Central memory CD8-positive, alpha-beta T cell (primary cell): ENCODE results near the gene RBM41.
"Not testable (repeated sequence)": the region's sequence is repeated elsewhere in the genome, so short reads cannot be mapped to it uniquely, and the experiment has no call there.

Source experiments
- ATAC-seq: fragments of 150-1000 bp; cut with Tn5 transposase; replicated peaks from 2 replicates; pipeline ENCODE4 v1.10.0; 2022; ENCODE audit warnings: mild to moderate bottlenecking, moderate FRiP score, moderate number of reproducible peaks; ENCODE audit not compliant: poor library complexity, severe bottlenecking; ENCODE audit errors: extremely low read depth
- DNase-seq, 2 donors: peaks; one replicate each; pipeline ENCODE4 v3.0.0; 2021; ENCODE audit warnings: low spot score in 2 of 2
- H3K27ac Mint-ChIP-seq: one replicate; pipeline ENCODE4 v1.8.0; 2022; ENCODE audit warnings: low read depth, mild to moderate bottlenecking, moderate library complexity, mixed read lengths
- H3K27me3 Mint-ChIP-seq: one replicate; pipeline ENCODE4 v1.8.0; 2022; ENCODE audit warnings: mixed read lengths
- H3K36me3 Mint-ChIP-seq: one replicate; pipeline ENCODE4 v1.8.0; 2022; ENCODE audit warnings: mild to moderate bottlenecking, moderate library complexity, mixed read lengths; ENCODE audit not compliant: insufficient read depth
- H3K4me1 Mint-ChIP-seq: one replicate; pipeline ENCODE4 v1.8.0; 2022; ENCODE audit warnings: mixed read lengths
- H3K4me3 Mint-ChIP-seq: one replicate; pipeline ENCODE4 v1.8.0; 2022; ENCODE audit warnings: mild to moderate bottlenecking, moderate library complexity, mixed read lengths
- H3K9me3 Mint-ChIP-seq: one replicate; pipeline ENCODE4 v1.8.0; 2022; ENCODE audit warnings: mixed read lengths

RBM41 gene

GRCh38 chrX:107119283-107119682 is 661 bp upstream of the RBM41 start:
- Mint-ChIP-seq H3K36me3 (peaks cover 14% of the 10 kb centered on the region), H3K9me3 (no peaks in the 10 kb centered on the region), H3K4me3 (peak overlapping the region; percentile 98), H3K27me3 (no peaks in the 10 kb centered on the region), H3K27ac (peak overlapping the region; percentile 97), H3K4me1 (peaks cover 31% of the 10 kb centered on the region)
- DNase-seq = no peak
- no peak for ATAC-seq

DNA sequence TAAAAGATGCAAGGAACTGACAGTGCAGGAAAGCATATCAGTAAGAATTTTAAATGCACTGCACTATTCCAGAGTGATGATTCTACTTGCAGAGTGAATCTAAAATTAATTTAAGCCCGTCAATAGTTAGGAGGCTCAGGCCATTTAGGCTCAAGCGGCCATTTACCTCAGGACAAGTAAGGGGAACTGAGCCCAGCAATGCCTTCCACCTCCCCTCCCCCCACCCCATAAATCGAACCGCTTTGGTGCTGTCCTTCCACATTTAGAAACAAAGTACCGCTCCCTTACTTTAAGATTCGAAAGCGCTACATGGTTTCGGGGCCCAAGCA is 665 bp downstream of the RBM41 start:
- ATAC-seq (no peak), DNase-seq (no peak)
- Mint-ChIP-seq H3K27me3 (no peaks in the 10 kb centered on the region), H3K4me1 (peaks cover 41% of the 10 kb centered on the region), H3K9me3 (no peaks in the 10 kb centered on the region), H3K27ac (peak overlapping the region; percentile 97), H3K4me3 (peak overlapping the region; percentile 98), H3K36me3 (peaks cover 22% of the 10 kb centered on the region)

DNA sequence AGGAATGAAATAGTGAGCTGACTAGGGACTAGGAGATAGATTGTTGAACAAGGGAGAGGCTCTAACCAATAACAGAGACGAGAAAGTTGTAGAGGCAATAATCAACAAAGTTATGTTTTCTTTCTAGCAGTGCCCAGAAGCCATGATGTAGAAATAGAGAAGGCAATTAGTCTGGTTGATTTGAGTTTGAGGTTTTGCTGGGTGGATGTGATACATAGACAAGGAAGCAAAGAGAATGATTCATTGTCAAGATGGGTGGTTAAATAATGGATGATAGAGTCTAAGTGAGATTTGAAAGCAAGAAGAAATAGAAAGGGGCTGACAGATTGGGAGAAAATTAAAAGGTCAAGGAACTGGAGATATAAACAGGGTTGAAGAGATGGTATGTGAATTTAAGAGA is 11.2 kb downstream of the RBM41 start:
- no peak for DNase-seq
- Mint-ChIP-seq H3K4me1 (peaks cover 22% of the 10 kb centered on the region), H3K9me3 (no peaks in the 10 kb centered on the region), H3K4me3 (no peak overlapping the region), H3K27ac (peak overlapping the region; percentile 11), H3K36me3 (peaks cover 11% of the 10 kb centered on the region), H3K27me3 (no peaks in the 10 kb centered on the region)
- ATAC-seq = no peak

DNA sequence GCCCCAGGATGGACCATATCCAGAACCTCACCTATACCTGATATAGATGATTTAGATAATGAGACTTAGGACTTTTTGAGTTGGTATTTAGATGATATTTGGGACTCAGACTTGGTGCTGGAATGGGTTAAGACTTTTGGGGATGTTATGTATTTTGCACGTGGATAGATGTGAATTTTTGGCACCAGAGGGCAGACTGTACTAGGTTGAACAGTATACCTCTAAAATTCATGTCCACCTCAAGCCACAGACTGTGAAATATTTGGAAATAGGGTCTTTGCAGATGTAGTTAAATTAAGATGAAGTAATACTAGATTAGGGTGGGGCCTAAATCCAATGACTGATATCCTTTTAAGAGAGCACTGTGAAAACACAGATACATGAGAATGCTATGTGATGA is 15.6 kb downstream of the RBM41 start:
- peaks cover 29% of the 10 kb centered on the region for H3K4me1 Mint-ChIP-seq
- no peaks in the 10 kb centered on the region for H3K27me3 Mint-ChIP-seq
- DNase-seq (no peak), ATAC-seq (no peak)
- no peaks in the 10 kb centered on the region for H3K9me3 Mint-ChIP-seq
- peaks cover 17% of the 10 kb centered on the region for H3K36me3 Mint-ChIP-seq
- H3K27ac Mint-ChIP-seq = no peak overlapping the region
- H3K4me3 Mint-ChIP-seq = no peak overlapping the region

- no peak overlapping the region for H3K4me3 Mint-ChIP-seq
- peaks cover 6% of the 10 kb centered on the region for H3K9me3 Mint-ChIP-seq
- peaks cover 14% of the 10 kb centered on the region for H3K4me1 Mint-ChIP-seq
- H3K36me3 Mint-ChIP-seq = no peaks in the 10 kb centered on the region
- DNase-seq (no peak), ATAC-seq (no peak)
- no peak overlapping the region for H3K27ac Mint-ChIP-seq
- no peaks in the 10 kb centered on the region for H3K27me3 Mint-ChIP-seq
Measured at GRCh38 chrX:107076158-107076557, 42.5 kb downstream of the RBM41 start.

- not testable (repeated sequence) for H3K4me3 Mint-ChIP-seq, H3K27ac Mint-ChIP-seq, H3K36me3 Mint-ChIP-seq, ATAC-seq, H3K9me3 Mint-ChIP-seq, H3K27me3 Mint-ChIP-seq, H3K4me1 Mint-ChIP-seq, DNase-seq
Measured at GRCh38 chrX:107057731-107058130, 60.9 kb downstream of the RBM41 start.

DNA sequence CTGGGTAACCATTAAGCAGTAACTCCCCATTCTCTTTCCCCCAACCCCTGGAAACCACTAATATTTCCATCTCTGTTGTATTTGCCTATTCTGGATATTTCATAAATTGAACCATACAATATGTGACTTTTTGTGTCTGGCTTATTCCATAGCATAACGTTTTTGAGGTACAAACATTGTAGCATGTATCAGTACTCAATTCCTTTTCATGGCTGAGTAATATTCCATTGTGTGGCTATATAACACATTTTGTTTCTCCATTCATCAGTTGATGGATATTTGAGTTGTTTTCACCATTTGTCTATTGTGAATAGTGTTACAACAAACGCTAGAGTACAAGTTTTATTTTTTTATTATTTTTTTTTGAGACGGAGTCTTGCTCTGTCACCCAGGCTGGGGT is 63.6 kb downstream of the RBM41 start:
- Mint-ChIP-seq H3K4me3 (no peak overlapping the region), H3K27ac (no peak overlapping the region), H3K4me1 (no peaks in the 10 kb centered on the region), H3K36me3 (no peaks in the 10 kb centered on the region), H3K9me3 (no peaks in the 10 kb centered on the region), H3K27me3 (peaks cover 3% of the 10 kb centered on the region)
- no peak for DNase-seq
- ATAC-seq = no peak

DNA sequence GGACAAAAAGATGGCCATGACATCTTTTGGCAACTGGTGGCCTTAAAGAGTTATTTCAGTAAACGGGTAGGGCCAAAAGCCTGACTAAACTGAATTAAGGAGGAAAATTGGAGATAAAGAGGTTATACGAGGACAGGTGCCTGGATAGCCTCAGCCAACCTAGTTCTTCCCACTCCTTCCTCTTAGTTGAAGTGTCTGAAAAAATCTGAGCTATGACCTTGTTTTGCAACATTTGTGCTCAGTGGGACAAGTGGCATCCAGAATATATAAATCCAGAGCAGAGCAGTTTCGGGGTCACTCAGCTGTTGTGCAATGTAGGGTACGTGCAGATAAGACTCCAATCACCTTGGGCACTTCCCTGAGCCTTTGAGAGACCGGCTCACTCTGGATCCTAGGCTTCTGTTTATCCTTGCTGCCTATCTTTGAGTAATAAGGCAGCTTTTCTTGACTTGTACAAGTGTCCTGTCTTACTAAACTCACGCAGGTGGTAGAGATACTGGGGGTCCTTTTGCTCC is 68.4 kb downstream of the RBM41 start:
- DNase-seq (no peak), ATAC-seq (no peak)
- no peaks in the 10 kb centered on the region for H3K4me1 Mint-ChIP-seq
- H3K9me3 Mint-ChIP-seq = no peaks in the 10 kb centered on the region
- peak overlapping the region; percentile 4 for H3K27ac Mint-ChIP-seq
- H3K36me3 Mint-ChIP-seq = peaks cover 2% of the 10 kb centered on the region
- H3K4me3 Mint-ChIP-seq = no peak overlapping the region
- H3K27me3 Mint-ChIP-seq = peaks cover 33% of the 10 kb centered on the region

GRCh38 chrX:107047622-107048021 is 71.0 kb downstream of the RBM41 start:
- DNase-seq = no peak
- no peaks in the 10 kb centered on the region for H3K4me1 Mint-ChIP-seq
- no peaks in the 10 kb centered on the region for H3K9me3 Mint-ChIP-seq
- H3K27me3 Mint-ChIP-seq = peaks cover 33% of the 10 kb centered on the region
- ATAC-seq = no peak
- H3K4me3 Mint-ChIP-seq = no peak overlapping the region
- H3K36me3 Mint-ChIP-seq = peaks cover 2% of the 10 kb centered on the region
- no peak overlapping the region for H3K27ac Mint-ChIP-seq

GRCh38 chrX:107029752-107030151 is 88.9 kb downstream of the RBM41 start:
- DNase-seq (no peak), ATAC-seq (no peak)
- no peak overlapping the region for H3K27ac Mint-ChIP-seq
- no peaks in the 10 kb centered on the region for H3K4me1 Mint-ChIP-seq
- no peak overlapping the region for H3K4me3 Mint-ChIP-seq
- H3K9me3 Mint-ChIP-seq = no peaks in the 10 kb centered on the region
- H3K36me3 Mint-ChIP-seq = no peaks in the 10 kb centered on the region
- H3K27me3 Mint-ChIP-seq = peaks cover 12% of the 10 kb centered on the region

DNA sequence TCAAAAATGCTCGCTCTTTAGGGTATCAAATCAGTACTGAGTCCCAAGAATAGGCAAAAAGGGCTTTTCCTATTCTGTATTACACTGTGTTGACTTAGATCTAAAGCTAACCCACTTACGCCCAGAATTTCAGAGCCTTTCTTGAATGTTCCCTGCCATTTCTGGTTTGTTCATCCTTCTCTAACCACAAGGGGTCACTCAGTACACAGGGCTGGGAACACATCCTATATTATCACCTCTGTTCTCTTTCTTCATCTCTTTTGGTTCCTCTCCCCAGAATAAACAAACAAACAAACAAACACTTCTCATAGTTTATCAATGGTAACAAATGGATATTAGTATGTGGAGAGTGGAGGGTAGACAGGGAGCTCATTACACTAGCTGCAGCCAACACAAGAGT is 93.1 kb downstream of the RBM41 start:
- DNase-seq (no peak), ATAC-seq (no peak)
- H3K27me3 Mint-ChIP-seq = no peaks in the 10 kb centered on the region
- no peaks in the 10 kb centered on the region for H3K9me3 Mint-ChIP-seq
- H3K27ac Mint-ChIP-seq = no peak overlapping the region
- H3K4me1 Mint-ChIP-seq = no peaks in the 10 kb centered on the region
- no peaks in the 10 kb centered on the region for H3K36me3 Mint-ChIP-seq
- H3K4me3 Mint-ChIP-seq = no peak overlapping the region

- no peak overlapping the region for H3K27ac Mint-ChIP-seq
- ATAC-seq (no peak), DNase-seq (no peak)
- H3K4me1 Mint-ChIP-seq = no peaks in the 10 kb centered on the region
- H3K4me3 Mint-ChIP-seq = no peak overlapping the region
- H3K36me3 Mint-ChIP-seq = peaks cover 2% of the 10 kb centered on the region
- no peaks in the 10 kb centered on the region for H3K9me3 Mint-ChIP-seq
- H3K27me3 Mint-ChIP-seq = no peaks in the 10 kb centered on the region
Measured at GRCh38 chrX:107014936-107015335, 103.7 kb downstream of the RBM41 start.
